T-helper 1 cell (primary cell): ENCODE measurements around the gene PLCE1.

Experiments used
- DNase-seq, 5 donors: peaks; one replicate each; pipeline ENCODE4 v3.0.0-alpha.2; 2012 to 2020

PLCE1 gene

DNA sequence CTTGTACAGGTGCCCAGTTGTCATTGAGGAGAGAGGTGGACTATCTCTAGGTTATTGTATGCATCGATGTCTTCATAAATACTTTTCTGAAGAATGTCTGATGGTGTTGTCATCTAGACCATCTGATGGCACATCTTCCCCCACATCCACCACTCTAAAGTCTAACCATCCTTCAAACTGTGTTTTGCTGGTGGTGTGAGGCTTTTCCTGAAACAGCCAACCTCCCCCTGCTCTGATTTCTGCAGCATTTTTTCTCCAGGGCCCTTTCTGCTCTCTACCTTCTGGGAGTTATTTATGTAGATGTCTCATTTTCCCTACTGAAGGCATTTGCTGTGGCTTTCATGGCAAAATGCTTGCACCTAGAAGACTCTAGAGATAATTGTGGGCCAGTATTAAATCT, 1.5 kb downstream of the PLCE1 start:
- DNase-seq, result no peak

DNA sequence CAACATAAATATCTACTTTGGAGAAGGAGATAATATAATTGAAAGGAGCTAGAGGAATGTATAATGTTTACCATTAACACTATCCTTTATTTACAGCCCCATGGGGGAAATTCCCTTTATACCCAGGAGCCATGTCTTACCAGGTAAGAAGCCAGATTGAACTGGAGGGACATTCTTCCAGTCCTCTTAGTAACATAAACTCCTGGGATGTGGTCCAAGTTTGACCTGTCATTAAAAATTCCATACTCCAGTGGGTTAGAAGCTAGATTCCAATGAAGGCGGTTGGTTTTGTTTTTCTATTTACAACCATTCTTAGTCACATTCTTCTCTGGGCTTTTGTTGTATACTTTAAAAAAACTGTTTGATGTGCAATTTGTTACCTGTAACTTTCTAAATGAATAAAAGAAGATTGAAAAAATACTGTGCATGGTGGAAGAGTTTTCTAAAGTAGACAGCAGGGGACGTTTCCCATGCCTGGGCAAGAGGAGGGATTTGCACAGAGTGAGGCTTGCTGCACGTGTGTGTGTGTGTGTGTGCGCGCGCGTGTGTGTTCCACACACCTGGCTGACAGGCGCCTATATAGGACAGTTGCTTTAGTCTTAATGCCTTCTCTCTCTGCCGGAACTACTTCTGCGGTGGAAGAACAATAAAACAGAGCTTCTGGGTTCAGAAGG, 2.0 kb downstream of the PLCE1 start:
- DNase-seq, result no peak

- no peak for DNase-seq
Measured at GRCh38 chr10:93996551-93996950, 2.8 kb downstream of the PLCE1 start.

DNA sequence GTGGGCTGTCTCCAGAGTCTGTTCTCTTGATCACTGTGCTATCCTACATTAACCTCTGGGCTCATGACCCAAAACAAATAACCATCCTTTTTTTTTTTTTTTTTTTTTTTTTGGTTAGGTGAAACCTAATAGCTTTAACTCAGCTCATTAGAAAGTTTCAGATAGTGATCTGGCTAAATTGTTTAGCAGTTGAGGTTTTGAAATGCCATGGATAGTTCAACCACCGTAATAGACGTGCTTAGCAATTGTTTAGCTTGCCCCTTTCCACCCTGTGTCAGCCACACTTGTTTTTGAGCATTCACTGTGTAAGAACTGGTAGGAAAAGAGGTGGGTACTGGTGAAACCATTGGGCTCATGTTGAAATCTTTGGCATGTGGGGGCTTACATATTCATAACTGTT, 3.8 kb downstream of the PLCE1 start:
- DNase-seq, result no peak

DNA sequence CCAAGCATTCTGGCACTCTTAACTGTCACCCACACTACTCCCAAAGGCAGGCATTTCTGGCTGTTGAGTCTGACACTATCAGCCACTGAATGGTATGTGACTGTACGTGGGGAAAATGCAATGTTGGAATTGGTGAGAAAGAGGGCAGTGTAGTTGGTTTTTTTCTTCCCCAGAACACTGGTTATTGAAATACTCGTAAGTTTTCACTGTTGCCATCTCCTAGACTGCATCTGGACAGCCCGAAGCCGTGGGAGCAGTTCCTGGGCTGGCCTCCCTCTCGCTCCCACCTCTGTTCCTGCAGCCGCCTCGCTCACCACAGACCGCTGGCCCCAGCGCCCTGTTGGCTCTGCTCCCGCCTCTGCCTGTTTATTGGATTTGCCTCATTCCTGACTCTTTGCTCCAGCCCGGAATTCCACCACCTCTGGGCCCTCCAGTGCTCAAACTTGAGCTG, 5.7 kb downstream of the PLCE1 start:
- DNase-seq, result no peak

DNA sequence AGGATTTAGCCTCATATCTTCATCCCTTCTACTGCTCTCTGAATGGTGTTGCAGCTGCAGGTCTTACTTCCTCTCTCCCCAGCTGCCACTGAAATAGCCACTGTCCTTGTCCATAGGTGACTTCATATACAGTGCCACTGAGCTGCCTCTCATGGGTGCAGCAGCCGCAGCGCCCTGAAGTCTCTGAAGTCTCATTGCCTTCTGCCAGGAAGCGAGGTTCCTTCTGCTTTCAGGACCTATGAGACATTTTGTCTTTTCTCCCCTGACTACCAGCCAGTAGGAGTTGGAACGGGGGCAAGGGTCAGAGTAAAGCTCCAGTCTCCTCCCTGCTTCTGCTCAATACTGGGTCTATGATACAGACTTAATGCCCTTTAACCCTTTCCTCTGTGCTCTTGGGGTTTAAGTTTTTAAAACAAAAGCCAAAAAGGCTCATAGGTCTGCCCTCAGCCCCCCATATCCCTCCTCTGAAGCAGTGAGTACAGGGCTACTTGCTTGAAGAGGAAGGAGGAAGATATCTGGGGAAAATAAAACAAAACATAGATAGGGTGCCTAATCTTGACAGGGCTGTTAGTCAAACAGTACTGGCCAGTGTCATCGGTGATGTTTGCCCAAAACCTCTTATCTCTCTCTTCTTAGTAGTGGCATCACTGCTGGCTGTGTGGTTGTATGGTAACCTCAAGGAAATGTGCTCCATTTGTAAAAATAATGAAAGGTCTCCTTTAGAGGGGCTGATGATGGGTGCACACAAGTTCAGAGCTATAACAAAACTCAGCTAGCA, 7.1 kb downstream of the PLCE1 start:
- DNase-seq, result no peak

- no peak for DNase-seq
Measured at GRCh38 chr10:94001416-94001810, 7.7 kb downstream of the PLCE1 start.

DNA sequence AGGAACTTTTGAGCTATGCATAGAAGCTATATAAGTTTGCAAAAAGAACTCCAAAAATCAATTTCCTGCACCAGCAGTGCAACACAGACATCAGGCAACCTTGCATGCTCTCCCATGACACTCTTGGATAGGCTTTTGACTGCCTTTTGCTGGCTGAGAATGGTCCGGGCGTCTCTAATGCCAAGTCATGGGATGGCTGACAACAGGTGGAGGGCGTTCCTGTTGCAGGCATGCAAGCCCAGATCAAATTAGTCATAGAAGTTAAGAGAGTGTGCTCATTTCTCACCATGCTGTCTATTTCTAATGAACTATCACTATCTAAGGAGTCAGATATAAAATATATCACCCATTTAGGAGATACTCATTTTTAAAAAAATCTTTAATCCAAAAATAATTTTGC, 8.4 kb downstream of the PLCE1 start:
- no peak for DNase-seq

GRCh38 chr10:94003488-94003887, 9.8 kb downstream of the PLCE1 start:
- no peak for DNase-seq

DNA sequence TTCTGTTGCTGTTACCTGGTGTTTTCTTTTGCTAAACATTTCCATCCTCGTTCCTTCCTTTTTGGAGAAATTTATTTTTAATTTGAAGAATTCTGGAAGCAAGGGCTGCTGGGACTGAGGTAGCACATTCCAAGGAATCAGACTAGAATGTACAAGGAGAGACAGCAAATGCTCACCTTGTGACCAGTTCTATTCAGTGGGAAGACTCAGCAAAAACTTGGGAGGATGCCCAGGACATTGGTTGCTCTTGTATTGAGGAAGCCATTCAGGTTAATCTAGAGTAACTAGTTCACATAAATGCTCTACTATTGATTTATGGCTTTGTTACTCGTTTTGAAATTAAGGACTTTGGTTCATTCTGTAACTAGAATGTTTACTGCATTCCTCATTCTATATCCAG, 11.3 kb downstream of the PLCE1 start:
- no peak for DNase-seq

GRCh38 chr10:94006591-94007550, 13.1 kb downstream of the PLCE1 start:
- no peak for DNase-seq

DNA sequence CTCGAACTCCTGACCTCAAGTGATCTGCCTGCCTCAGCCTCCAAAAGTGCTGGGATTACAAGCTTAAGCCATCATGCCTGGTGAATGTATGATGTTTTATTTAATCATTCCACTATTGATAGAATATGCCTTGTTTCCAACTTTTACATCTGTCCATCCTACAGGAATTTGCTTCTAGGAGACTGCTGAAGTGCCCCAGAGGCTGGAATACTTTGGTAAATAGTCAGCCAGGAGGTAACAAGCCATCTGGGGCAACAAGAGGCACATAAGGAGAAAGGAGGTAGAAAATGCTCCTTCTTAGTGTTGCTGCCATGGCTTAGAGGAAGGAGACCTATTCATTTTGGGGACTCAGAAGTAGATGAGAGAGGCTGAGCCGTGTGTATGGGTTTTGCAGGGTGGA, 14.8 kb downstream of the PLCE1 start:
- DNase-seq, result no peak

DNA sequence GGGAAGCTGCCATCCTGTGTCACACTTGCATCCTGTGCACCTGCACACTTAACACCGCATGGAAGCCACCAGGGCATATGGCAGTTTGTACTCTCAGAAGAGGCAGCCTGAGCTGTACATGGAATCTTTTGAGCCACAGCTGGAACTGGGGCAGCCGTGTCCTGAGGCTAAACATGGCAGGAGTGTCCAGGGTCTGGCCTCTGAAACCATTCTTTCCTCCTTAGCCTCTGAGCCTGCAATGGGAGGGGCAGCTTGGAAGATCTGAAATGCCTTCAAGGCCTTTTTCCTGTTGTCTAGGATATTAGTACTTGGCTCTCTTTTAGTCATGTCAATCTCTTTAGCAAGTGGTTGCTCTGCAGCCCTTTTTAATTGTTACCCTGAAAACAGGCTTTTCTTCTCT, 16.4 kb downstream of the PLCE1 start:
- no peak for DNase-seq

- DNase-seq, result no peak
Measured at GRCh38 chr10:94010886-94011285, 17.2 kb downstream of the PLCE1 start.

DNA sequence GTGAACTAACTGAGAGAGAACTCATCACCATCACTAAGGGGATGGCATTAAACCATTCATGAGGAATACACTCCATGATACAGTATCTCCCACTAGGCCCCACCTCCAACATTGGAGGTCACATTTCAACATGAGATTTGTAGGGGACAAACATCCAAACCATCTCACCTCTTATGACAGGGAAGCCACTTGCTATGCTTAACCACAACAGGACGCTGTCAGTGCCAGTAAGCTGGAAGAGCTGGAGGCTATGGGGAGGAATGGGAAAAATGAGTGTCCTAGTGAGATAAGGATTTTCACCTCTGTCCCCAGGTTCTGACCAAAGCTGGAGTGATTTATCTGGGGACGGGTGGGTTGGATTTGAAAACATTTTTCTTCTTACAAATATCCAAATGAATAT, 17.6 kb downstream of the PLCE1 start:
- DNase-seq, result no peak

- no peak for DNase-seq
Measured at GRCh38 chr10:94012834-94013233, 19.1 kb downstream of the PLCE1 start.

DNA sequence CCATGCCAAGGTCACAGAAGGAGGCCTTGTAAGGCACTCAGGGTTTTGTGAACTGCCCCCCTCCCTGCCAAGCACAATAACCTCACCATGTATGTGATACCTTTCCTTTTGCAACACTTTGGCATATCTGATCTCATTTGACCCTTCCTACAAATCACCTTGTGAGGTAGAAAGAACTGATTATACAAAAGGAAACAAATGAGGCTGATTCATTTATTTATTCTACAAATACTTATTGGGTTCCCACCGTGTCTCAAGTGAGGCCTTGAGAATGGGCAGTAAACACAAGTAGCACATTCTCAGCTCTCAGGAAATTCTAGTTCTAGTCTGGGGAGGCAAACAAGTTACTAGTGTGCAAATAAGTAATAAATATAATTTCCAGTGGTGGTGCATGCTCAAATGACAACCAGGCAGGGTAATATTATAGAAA, 19.6 kb downstream of the PLCE1 start:
- no peak for DNase-seq

- no peak for DNase-seq
Measured at GRCh38 chr10:94014304-94014703, 20.6 kb downstream of the PLCE1 start.

DNA sequence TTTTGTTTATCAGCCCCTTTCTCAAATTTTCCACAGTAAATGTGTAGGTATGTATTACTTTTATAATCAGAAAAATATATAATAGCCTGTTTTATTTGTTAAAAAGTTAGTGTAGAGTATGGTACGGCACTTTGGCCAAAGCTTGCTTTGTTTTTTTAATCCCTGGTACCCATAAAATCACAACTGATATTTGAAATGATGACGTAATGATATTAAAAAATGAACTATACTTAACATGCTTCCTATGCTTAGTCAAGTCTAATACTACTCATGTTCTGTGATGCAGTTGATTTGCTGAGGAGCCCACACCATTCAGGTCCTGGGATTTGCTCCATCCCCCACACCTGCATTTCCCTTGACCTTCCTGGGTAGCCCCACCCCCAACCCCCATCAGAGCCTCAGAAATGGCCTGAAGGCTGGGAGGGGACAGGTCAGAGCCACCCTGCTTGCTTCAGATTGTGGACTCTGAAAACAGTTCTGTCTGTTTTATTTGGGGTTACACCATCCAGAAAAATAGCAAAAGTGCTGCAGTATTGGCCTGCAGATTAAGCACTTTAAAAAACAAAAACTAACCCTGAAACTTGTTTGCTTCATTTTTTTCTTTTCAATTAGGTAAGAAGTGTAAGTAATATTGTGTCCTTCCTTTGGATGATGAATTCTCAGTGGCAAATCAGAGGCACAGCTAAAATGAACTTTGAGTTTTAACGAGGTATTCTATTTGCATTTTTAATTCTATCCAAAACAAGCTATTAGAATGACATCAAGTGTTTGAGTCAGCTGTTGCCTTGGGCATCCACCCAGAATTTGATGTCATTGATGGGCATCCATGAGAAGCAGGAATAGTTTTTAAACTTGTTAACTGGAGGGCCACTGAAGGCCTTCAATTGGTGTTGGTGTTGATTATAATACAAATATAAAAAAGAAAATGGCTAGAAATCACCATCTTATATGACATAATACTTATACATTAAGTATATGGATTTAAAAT, 23.3 kb downstream of the PLCE1 start:
- DNase-seq, result no peak

DNA sequence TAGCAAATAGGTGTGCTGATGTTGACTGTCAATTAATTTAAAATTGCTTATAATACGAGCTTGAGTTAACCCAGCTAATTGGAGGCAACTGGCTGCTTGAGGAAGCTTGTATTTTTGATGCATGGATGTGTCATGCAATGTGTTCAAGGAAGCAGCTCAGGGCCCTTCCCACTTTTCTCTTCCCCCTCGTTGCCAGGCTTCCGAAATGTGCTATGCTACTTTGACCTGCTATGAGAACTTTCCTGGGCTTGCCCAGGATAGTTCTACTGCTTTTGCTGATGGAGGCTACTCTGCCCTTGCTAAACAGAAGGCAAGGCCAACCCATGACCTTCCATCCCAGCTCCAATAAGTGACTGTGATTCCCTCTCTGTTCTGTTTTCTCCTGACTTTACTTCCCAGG, 24.4 kb downstream of the PLCE1 start:
- DNase-seq, result no peak

DNA sequence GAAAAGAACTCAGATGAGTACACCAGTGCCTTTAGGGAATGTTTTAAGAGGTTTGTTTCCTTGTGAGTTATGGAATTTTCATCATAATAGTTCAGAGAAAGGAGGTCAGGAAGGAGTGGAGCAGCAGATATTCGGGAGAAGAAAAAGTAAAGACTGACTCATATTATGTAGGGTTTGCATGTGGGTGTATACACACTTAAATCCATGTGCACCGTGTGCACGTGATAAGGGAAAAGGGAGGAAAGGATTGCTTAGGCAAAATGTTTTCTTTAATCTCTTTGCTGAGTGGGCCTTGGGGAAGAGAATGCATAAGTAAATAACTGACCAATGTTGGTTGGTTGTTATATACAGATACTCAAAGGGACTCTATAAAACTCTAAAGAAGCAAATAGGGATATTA, 30.2 kb downstream of the PLCE1 start:
- DNase-seq, result no peak

GRCh38 chr10:94024407-94024806, 30.7 kb downstream of the PLCE1 start:
- no peak for DNase-seq
